Activated naive CD4-positive, alpha-beta T cell (primary cell): ENCODE results near the gene UNC13C.

Experiments used
- DNase-seq, 4 experiments: peaks; one replicate each; lab custom pipeline; 2025; lab: John Stamatoyannopoulos, UW

Gene UNC13C

GRCh38 chr15:54026258-54026657 lies 48.0 kb downstream of the UNC13C start:
- no peak for DNase-seq

- DNase-seq, result no peak
These were observed 48.6 kb downstream of the UNC13C start for GRCh38 chr15:54026891-54027290.

- DNase-seq, result no peak
These were observed 50.8 kb downstream of the UNC13C start for GRCh38 chr15:54029081-54029480.

- DNase-seq, result no peak
These were observed 53.8 kb downstream of the UNC13C start for GRCh38 chr15:54032066-54032465.

GRCh38 chr15:54033356-54033860 lies 55.2 kb downstream of the UNC13C start:
- DNase-seq, result no peak

GRCh38 chr15:54033869-54034458 lies 55.7 kb downstream of the UNC13C start:
- DNase-seq, result no peak

- DNase-seq, result no peak
These were observed 57.4 kb downstream of the UNC13C start for GRCh38 chr15:54035616-54036015.

GRCh38 chr15:54045397-54045796 lies 67.2 kb downstream of the UNC13C start:
- no peak for DNase-seq

- DNase-seq, result no peak
These were observed 67.9 kb downstream of the UNC13C start for GRCh38 chr15:54046093-54046492.

GRCh38 chr15:54064365-54064764 lies 86.1 kb downstream of the UNC13C start:
- DNase-seq, result no peak

GRCh38 chr15:54066403-54066802 lies 88.2 kb downstream of the UNC13C start:
- DNase-seq, result no peak

GRCh38 chr15:54082836-54083492 lies 104.7 kb downstream of the UNC13C start:
- no peak for DNase-seq

GRCh38 chr15:54083501-54083900 lies 105.3 kb downstream of the UNC13C start:
- no peak for DNase-seq

GRCh38 chr15:54083991-54084390 lies 105.8 kb downstream of the UNC13C start:
- no peak for DNase-seq

- no peak for DNase-seq
These were observed 110.6 kb downstream of the UNC13C start for GRCh38 chr15:54088837-54089236.

- no peak for DNase-seq
These were observed 111.5 kb downstream of the UNC13C start for GRCh38 chr15:54089776-54090175.

- DNase-seq, result no peak
These were observed 113.4 kb downstream of the UNC13C start for GRCh38 chr15:54091651-54092050.

GRCh38 chr15:54094661-54095060 lies 116.4 kb downstream of the UNC13C start:
- DNase-seq, result no peak

GRCh38 chr15:54097019-54097418 lies 118.8 kb downstream of the UNC13C start:
- no peak for DNase-seq

GRCh38 chr15:54099010-54099409 lies 120.8 kb downstream of the UNC13C start:
- DNase-seq, result no peak

GRCh38 chr15:54101664-54102270 lies 123.5 kb downstream of the UNC13C start:
- DNase-seq, result no peak

- no peak for DNase-seq
These were observed 124.5 kb downstream of the UNC13C start for GRCh38 chr15:54102704-54103103.

GRCh38 chr15:54109014-54109413 lies 130.8 kb downstream of the UNC13C start:
- no peak for DNase-seq
